SK-N-DZ (cell line): ENCODE data around the gene CPTP. TPM values are rescaled to one million over a fixed set of nuclear protein-coding genes. Genes with fewer than 3 reads are reported as not detected.

ENCODE experiments used
- DNase-seq: peaks from one replicate; pipeline ENCODE4 v3.0.0-alpha.2; 2015; ENCODE audit warnings: low spot score
- polyA plus RNA-seq, 2 experiments: library from polyadenylated mRNA; depleted of rRNA; stranded (reverse); fragments of >200 nt; gene quantifications; 2 replicates each; pipeline ENCODE4 v1.2.3, GENCODE V29; 2014

CPTP gene
- polyA plus RNA-seq (2014; cell fraction: cytosol; rRNA removed) = 10.0 and 10.7 TPM in 2 replicates
- polyA plus RNA-seq (2014; cell fraction: nucleus; rRNA removed) = 5.8 and 6.7 TPM in 2 replicates

- DNase-seq = peak; percentile 83
Observed at GRCh38 chr1:1324524-1325287, at the start of gene CPTP, which contains the start of gene INTS11. TSS of gene CPTP (plus strand) at chr1:1324802. CDS start at chr1:1326911, 2,109 bp downstream. TSS of gene INTS11 (minus strand) at chr1:1324660. CDS start at chr1:1324608, 52 bp downstream.

- DNase-seq = no peak
Observed at GRCh38 chr1:1274931-1275431, 49.6 kb upstream of the CPTP start.

- DNase-seq = no peak
Observed at GRCh38 chr1:1275836-1276235, 48.8 kb upstream of the CPTP start.

GRCh38 chr1:1278620-1279019 is 46.0 kb upstream of the CPTP start:
- DNase-seq = no peak

GRCh38 chr1:1279028-1279427 is 45.6 kb upstream of the CPTP start:
- no peak for DNase-seq

GRCh38 chr1:1280782-1281481 is 43.7 kb upstream of the CPTP start:
- DNase-seq = no peak

- DNase-seq = no peak
Observed at GRCh38 chr1:1281533-1282321, 42.9 kb upstream of the CPTP start.

- no peak for DNase-seq
Observed at GRCh38 chr1:1282998-1283397, 41.6 kb upstream of the CPTP start.

- DNase-seq = no peak
Observed at GRCh38 chr1:1283821-1284220, 40.8 kb upstream of the CPTP start.

GRCh38 chr1:1284221-1285101 is 40.1 kb upstream of the CPTP start:
- no peak for DNase-seq

- DNase-seq = no peak
Observed at GRCh38 chr1:1285102-1285571, 39.5 kb upstream of the CPTP start.

GRCh38 chr1:1285611-1286311 is 38.8 kb upstream of the CPTP start:
- DNase-seq = no peak

- no peak for DNase-seq
Observed at GRCh38 chr1:1286313-1287261, 38.0 kb upstream of the CPTP start.

- no peak for DNase-seq
Observed at GRCh38 chr1:1287288-1288110, 37.1 kb upstream of the CPTP start.

- peak; percentile 77 for DNase-seq
Observed at GRCh38 chr1:1290238-1290731, 34.3 kb upstream of the CPTP start.

GRCh38 chr1:1291023-1291528 is 33.5 kb upstream of the CPTP start:
- DNase-seq = no peak
